Mucosa of rectum (tissue), 2 donors: ENCODE results near the gene CERS5.

Source experiments
- H3K27ac ChIP-seq, 2 donors: one replicate each; pipeline ENCODE4 v1.7.0; 2013; ENCODE audit warnings: inconsistent platforms in 2 of 2, low read depth in 2 of 2, low read length in 2 of 2
- H3K27me3 ChIP-seq, 2 donors: one replicate each; pipeline ENCODE4 v1.7.0; 2013; ENCODE audit warnings: low read length in 2 of 2; ENCODE audit not compliant: control insufficient read depth in 2 of 2, insufficient read depth in 2 of 2
- H3K36me3 ChIP-seq, 2 donors: one replicate each; pipeline ENCODE4 v1.7.0; 2013; ENCODE audit warnings: low read length in 2 of 2; ENCODE audit not compliant: control insufficient read depth in 2 of 2, insufficient read depth in 2 of 2
- H3K4me1 ChIP-seq, 2 donors: one replicate each; pipeline ENCODE4 v1.7.0; 2013; ENCODE audit warnings: low read length in 2 of 2, mild to moderate bottlenecking in 1 of 2; ENCODE audit not compliant: control insufficient read depth in 2 of 2, insufficient read depth in 2 of 2
- H3K4me3 ChIP-seq, 2 donors: one replicate each; pipeline ENCODE4 v1.7.0; 2013; ENCODE audit warnings: low read length in 2 of 2
- H3K9ac ChIP-seq, 2 donors: one replicate each; pipeline ENCODE4 v1.7.0; 2013; ENCODE audit warnings: low read length in 2 of 2, low read depth in 1 of 2, mild to moderate bottlenecking in 1 of 2
- H3K9me3 ChIP-seq, 2 donors: one replicate each; pipeline ENCODE4 v1.7.0; 2013; ENCODE audit warnings: low read length in 2 of 2; ENCODE audit not compliant: control insufficient read depth in 2 of 2
- donor health status: healthy.
- donor health status: Normal muscosa, but diverticular disease.

The CERS5 gene

GRCh38 chr12:50201987-50202521 is 34.9 kb upstream of the CERS5 start:
- peaks cover 49 to 51% of the 10 kb centered on the region in 2 donors for H3K36me3 ChIP-seq
- peak overlapping the region in 1 of 2 donors; percentile 24 for H3K9ac ChIP-seq
- H3K9me3 ChIP-seq, result no peaks in the 10 kb centered on the region
- peak overlapping the region in 1 of 2 donors; percentile 14 for H3K4me3 ChIP-seq
- peaks cover 0 to 15% of the 10 kb centered on the region in 2 donors for H3K4me1 ChIP-seq
- peak overlapping the region; percentile 76 to 77 for H3K27ac ChIP-seq
- H3K27me3 ChIP-seq, result no peaks in the 10 kb centered on the region

- H3K27ac ChIP-seq, result no peak overlapping the region
- H3K9ac ChIP-seq, result no peak overlapping the region
- peaks cover 3 to 21% of the 10 kb centered on the region in 2 donors for H3K4me1 ChIP-seq
- H3K36me3 ChIP-seq, result peaks cover 43 to 45% of the 10 kb centered on the region in 2 donors
- H3K9me3 ChIP-seq, result no peaks in the 10 kb centered on the region
- H3K27me3 ChIP-seq, result no peaks in the 10 kb centered on the region
- H3K4me3 ChIP-seq, result no peak overlapping the region
Observed at GRCh38 chr12:50200552-50201273, 33.5 kb upstream of the CERS5 start.

DNA sequence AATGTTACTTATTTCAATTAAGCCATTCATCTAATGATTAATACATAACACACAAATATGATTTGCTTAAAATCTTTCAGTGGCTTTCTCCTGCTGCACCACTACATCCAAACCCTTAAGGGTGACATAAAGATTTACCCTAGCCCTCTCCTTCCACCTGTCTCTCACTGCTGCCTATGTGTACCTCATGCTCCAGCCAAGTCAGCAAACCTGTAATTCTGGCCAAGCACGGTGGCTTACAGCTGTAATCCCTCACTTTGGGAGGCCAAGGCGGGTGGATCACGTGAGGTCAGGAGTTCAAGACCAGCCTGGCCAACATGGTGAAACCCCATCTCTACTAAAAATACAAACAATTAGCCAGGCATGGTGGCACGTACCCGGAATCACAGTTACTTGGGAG is 31.7 kb upstream of the CERS5 start:
- no peak overlapping the region for H3K9ac ChIP-seq
- peaks cover 3 to 21% of the 10 kb centered on the region in 2 donors for H3K4me1 ChIP-seq
- peaks cover 36 to 39% of the 10 kb centered on the region in 2 donors for H3K36me3 ChIP-seq
- no peak overlapping the region for H3K27ac ChIP-seq
- no peak overlapping the region for H3K4me3 ChIP-seq
- H3K27me3 ChIP-seq, result no peaks in the 10 kb centered on the region
- H3K9me3 ChIP-seq, result no peaks in the 10 kb centered on the region

DNA sequence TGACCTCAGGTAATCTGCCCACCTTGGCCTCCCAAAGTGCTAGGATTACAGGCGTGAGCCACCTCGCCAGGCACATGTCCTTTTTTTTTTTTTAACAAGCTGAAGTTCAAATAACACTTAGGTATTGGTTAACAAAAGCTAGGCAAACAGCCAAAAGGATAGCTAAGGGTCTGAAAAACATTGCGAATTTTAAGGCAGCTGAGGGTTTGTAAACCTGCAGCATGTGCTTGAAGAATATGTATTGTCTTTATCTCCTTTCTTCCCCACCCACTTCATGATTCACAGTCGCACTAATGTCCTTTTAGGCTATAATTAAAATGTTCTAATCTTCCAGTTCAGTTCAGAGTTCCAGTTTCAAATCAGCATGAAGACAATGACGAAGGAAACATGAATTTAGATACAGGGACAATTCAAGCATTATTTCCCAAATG is 30.1 kb upstream of the CERS5 start:
- Histone ChIP-seq H3K27me3 (no peaks in the 10 kb centered on the region), H3K4me3 (no peak overlapping the region), H3K36me3 (peaks cover 42 to 44% of the 10 kb centered on the region in 2 donors), H3K27ac (peak overlapping the region in 1 of 2 donors; percentile 55), H3K9me3 (no peaks in the 10 kb centered on the region), H3K4me1 (peaks cover 3 to 17% of the 10 kb centered on the region in 2 donors), H3K9ac (no peak overlapping the region)

- H3K27me3 ChIP-seq, result no peaks in the 10 kb centered on the region
- H3K9ac ChIP-seq, result no peak overlapping the region
- H3K36me3 ChIP-seq, result peaks cover 44 to 47% of the 10 kb centered on the region in 2 donors
- no peaks in the 10 kb centered on the region for H3K9me3 ChIP-seq
- no peak overlapping the region for H3K27ac ChIP-seq
- H3K4me1 ChIP-seq, result peaks cover 3 to 20% of the 10 kb centered on the region in 2 donors
- no peak overlapping the region for H3K4me3 ChIP-seq
Observed at GRCh38 chr12:50196537-50196936, 29.4 kb upstream of the CERS5 start.

DNA sequence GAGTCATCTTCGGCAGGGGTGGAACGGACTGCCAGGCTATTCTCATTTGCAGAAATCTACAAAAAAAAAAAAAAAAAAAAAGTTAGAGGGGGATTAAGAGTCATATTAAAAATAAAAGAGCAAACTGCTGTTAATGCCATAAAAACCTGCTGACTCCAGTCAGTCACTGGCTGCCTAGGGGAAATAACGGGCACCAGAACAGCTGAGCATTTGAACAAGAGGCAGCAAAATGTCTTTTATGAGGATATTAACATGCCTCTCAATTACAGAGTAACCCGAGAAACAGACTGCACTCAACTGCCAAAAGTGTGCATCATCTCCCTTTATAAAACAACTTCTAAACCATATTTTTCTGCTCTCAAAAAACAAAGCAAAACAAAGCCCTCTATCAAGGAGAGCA is 28.7 kb upstream of the CERS5 start:
- H3K4me1 ChIP-seq, result peaks cover 3 to 20% of the 10 kb centered on the region in 2 donors
- no peak overlapping the region for H3K9ac ChIP-seq
- H3K4me3 ChIP-seq, result no peak overlapping the region
- no peak overlapping the region for H3K27ac ChIP-seq
- no peaks in the 10 kb centered on the region for H3K27me3 ChIP-seq
- H3K36me3 ChIP-seq, result peaks cover 44 to 46% of the 10 kb centered on the region in 2 donors
- no peaks in the 10 kb centered on the region for H3K9me3 ChIP-seq

- peaks cover 14 to 35% of the 10 kb centered on the region in 2 donors for H3K4me1 ChIP-seq
- H3K27me3 ChIP-seq, result no peaks in the 10 kb centered on the region
- H3K36me3 ChIP-seq, result peaks cover 36 to 38% of the 10 kb centered on the region in 2 donors
- H3K27ac ChIP-seq, result no peak overlapping the region
- H3K9me3 ChIP-seq, result no peaks in the 10 kb centered on the region
- no peak overlapping the region for H3K9ac ChIP-seq
- H3K4me3 ChIP-seq, result no peak overlapping the region
Observed at GRCh38 chr12:50192908-50193307, 25.7 kb upstream of the CERS5 start.

DNA sequence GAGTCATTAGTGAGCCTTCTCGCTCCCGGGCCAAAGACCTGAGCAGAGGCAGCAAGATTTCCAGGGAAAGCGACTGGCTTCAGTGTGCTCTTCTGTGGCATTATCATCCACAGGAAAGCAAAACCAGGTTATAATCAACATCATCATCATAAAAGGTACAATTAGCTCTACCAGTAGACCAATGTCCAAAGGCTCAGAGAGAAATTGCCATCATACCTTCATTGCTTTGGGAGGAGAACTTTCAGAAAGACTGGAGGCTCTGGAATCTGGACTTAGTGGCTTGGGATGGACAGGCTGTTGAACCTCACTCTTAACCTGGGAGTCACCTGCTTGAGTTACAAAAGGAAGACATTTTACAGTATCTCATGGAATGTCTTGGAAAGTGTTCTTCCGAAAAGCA is 25.1 kb upstream of the CERS5 start:
- H3K4me1 ChIP-seq, result peaks cover 17 to 35% of the 10 kb centered on the region in 2 donors
- no peak overlapping the region for H3K4me3 ChIP-seq
- H3K9me3 ChIP-seq, result no peaks in the 10 kb centered on the region
- H3K36me3 ChIP-seq, result peaks cover 37 to 44% of the 10 kb centered on the region in 2 donors
- H3K27me3 ChIP-seq, result no peaks in the 10 kb centered on the region
- no peak overlapping the region for H3K9ac ChIP-seq
- H3K27ac ChIP-seq, result peak overlapping the region in 1 of 2 donors; percentile 30

DNA sequence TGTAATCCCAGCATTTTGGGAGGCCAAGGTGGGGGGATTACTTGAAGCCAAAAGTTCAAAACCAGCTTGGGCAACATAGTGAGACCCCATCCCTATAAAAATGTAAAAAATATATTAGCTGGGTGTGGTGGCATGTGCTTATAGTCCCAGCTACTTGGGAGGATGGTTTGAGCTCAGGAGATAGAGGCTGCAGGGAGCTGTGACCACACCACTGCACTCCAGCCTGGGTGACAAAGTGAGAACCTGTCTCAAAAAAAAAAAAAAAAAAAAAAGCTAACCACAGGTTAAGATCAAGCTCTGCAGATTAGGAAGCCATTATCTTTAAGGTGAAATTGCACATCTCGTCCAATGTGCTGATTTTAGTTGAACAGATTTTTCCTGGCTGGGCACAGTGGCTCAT is 23.7 kb upstream of the CERS5 start:
- Histone ChIP-seq H3K27ac (no peak overlapping the region), H3K9ac (no peak overlapping the region), H3K9me3 (no peaks in the 10 kb centered on the region), H3K36me3 (peaks cover 37 to 40% of the 10 kb centered on the region in 2 donors), H3K4me1 (peaks cover 16 to 41% of the 10 kb centered on the region in 2 donors), H3K27me3 (no peaks in the 10 kb centered on the region), H3K4me3 (no peak overlapping the region)

GRCh38 chr12:50188875-50189575 is 21.9 kb upstream of the CERS5 start:
- no peak overlapping the region for H3K4me3 ChIP-seq
- H3K36me3 ChIP-seq, result peaks cover 26 to 34% of the 10 kb centered on the region in 2 donors
- H3K27me3 ChIP-seq, result no peaks in the 10 kb centered on the region
- peak overlapping the region in 1 of 2 donors; percentile 38 for H3K9ac ChIP-seq
- no peaks in the 10 kb centered on the region for H3K9me3 ChIP-seq
- H3K27ac ChIP-seq, result peak overlapping the region; percentile 33 to 75
- peaks cover 19 to 55% of the 10 kb centered on the region in 2 donors for H3K4me1 ChIP-seq
